IMR-90 (cell line): ENCODE results near the gene GM2A. TPM values are rescaled to one million over a fixed set of nuclear protein-coding genes. Genes with fewer than 3 reads are reported as not detected.

Source experiments
- ATAC-seq: fragments of 200-7000 bp; cut with Tn5 transposase; 2 replicates; pipeline ENCODE4 v1.9.1; 2020; ENCODE audit warnings: low read depth, mild to moderate bottlenecking, moderate library complexity
- BruUV-seq: library from RNA; stranded (reverse); fragments of 400-500 nt; replicated peaks from 2 replicates; lab custom pipeline; 2021; lab: Mats Ljungman, UMichigan
- CTCF ChIA-PET: fragments of 300-600 bp; formaldehyde crosslinking; extraction: SDS; loops from one replicate; lab custom pipeline; 2021; ENCODE audit warnings: antibody characterized with exemption; lab: Yijun Ruan, JAX
- POLR2A ChIA-PET: fragments of 300-600 bp; sonication (Branson Sonifier 250); formaldehyde crosslinking; loops from one replicate; lab custom pipeline; 2022; ENCODE audit warnings: antibody characterized with exemption; ENCODE audit not compliant: unreplicated experiment; lab: Charles Lee
- DNase-seq: peaks from one replicate; pipeline ENCODE4 v3.0.0; 2013
- H2AFZ ChIP-seq: replicated peaks from 2 replicates; pipeline ENCODE3; 2013; ENCODE audit warnings: low read length, mild to moderate bottlenecking; ENCODE audit not compliant: poor library complexity
- H2AK5ac ChIP-seq: 2 replicates; pipeline ENCODE4 v1.6.1; 2013; ENCODE audit warnings: low read depth, low read length, inconsistent platforms
- H2AK9ac ChIP-seq: replicated peaks from 2 replicates; pipeline ENCODE3; 2013; ENCODE audit warnings: mild to moderate bottlenecking, low read depth, low read length, moderate library complexity; ENCODE audit not compliant: poor library complexity
- H2BK120ac ChIP-seq: 2 replicates; pipeline ENCODE4 v1.6.1; 2013; ENCODE audit warnings: low read depth, low read length, inconsistent platforms
- H2BK15ac ChIP-seq: 3 replicates; pipeline ENCODE4 v1.6.1; 2013; ENCODE audit warnings: low read depth, low read length, inconsistent platforms
- H2BK20ac ChIP-seq: 2 replicates; pipeline ENCODE4 v1.6.1; 2013; ENCODE audit warnings: low read depth, mild to moderate bottlenecking, inconsistent platforms, low read length, moderate library complexity
- H2BK5ac ChIP-seq: 2 replicates; pipeline ENCODE4 v1.6.1; 2013; ENCODE audit warnings: mild to moderate bottlenecking, low read depth, low read length, inconsistent platforms; ENCODE audit not compliant: poor library complexity, severe bottlenecking
- H3K14ac ChIP-seq: replicated peaks from 2 replicates; pipeline ENCODE4 v1.6.1; 2013; ENCODE audit warnings: low read depth, low read length, inconsistent platforms
- H3K18ac ChIP-seq: 2 replicates; pipeline ENCODE4 v1.6.1; 2013; ENCODE audit warnings: low read depth, low read length, control low read depth
- H3K23ac ChIP-seq: 2 replicates; pipeline ENCODE4 v1.6.1; 2013; ENCODE audit warnings: low read depth, low read length, inconsistent platforms
- H3K27ac ChIP-seq: 2 replicates; pipeline ENCODE4 v1.5.1; 2013; ENCODE audit warnings: mild to moderate bottlenecking, control low read depth, low read length; ENCODE audit not compliant: insufficient read depth
- H3K27me3 ChIP-seq: 2 replicates; pipeline ENCODE4 v1.6.1; 2013; ENCODE audit warnings: low read length; ENCODE audit not compliant: control insufficient read depth, insufficient read depth
- H3K36me3 ChIP-seq: 2 replicates; pipeline ENCODE4 v1.6.1; 2013; ENCODE audit warnings: low read length, mixed read lengths; ENCODE audit not compliant: control insufficient read depth, insufficient read depth
- H3K4ac ChIP-seq: 2 replicates; pipeline ENCODE4 v1.6.1; 2013; ENCODE audit warnings: low read depth, low read length, inconsistent platforms
- H3K4me1 ChIP-seq: 2 replicates; pipeline ENCODE4 v1.6.1; 2013; ENCODE audit warnings: low read length, mixed read lengths; ENCODE audit not compliant: control insufficient read depth, insufficient read depth
- H3K4me2 ChIP-seq: 2 replicates; pipeline ENCODE4 v1.6.1; 2013; ENCODE audit warnings: low read depth, mild to moderate bottlenecking, control low read depth, low read length, moderate library complexity
- H3K4me3 ChIP-seq: 2 replicates; pipeline ENCODE4 v1.5.1; 2013; ENCODE audit warnings: low read depth, mild to moderate bottlenecking, control low read depth, low read length, moderate library complexity; ENCODE audit not compliant: insufficient read depth
- H3K56ac ChIP-seq: 2 replicates; pipeline ENCODE4 v1.6.1; 2013; ENCODE audit warnings: low read length, inconsistent platforms; ENCODE audit not compliant: insufficient read depth; ENCODE audit errors: extremely low read depth
- H3K79me1 ChIP-seq, 2 experiments: 2 replicates each; pipeline ENCODE4 v1.6.1; 2013; ENCODE audit warnings: low read length in 2 of 2, inconsistent platforms in 1 of 2, low read depth in 1 of 2
- H3K9ac ChIP-seq: 2 replicates; pipeline ENCODE4 v1.6.1; 2013; ENCODE audit warnings: low read depth, low read length, control low read depth
- H3K9me1 ChIP-seq: 2 replicates; pipeline ENCODE4 v1.6.1; 2013; ENCODE audit warnings: low read length, inconsistent platforms; ENCODE audit not compliant: insufficient read depth
- H3K9me3 ChIP-seq: 2 replicates; pipeline ENCODE4 v1.6.1; 2013; ENCODE audit warnings: low read length; ENCODE audit not compliant: control insufficient read depth, insufficient read depth
- H4K20me1 ChIP-seq: 2 replicates; pipeline ENCODE4 v1.6.1; 2013; ENCODE audit warnings: low read length, inconsistent platforms; ENCODE audit not compliant: insufficient read depth
- H4K5ac ChIP-seq: 2 replicates; pipeline ENCODE4 v1.6.1; 2013; ENCODE audit warnings: mild to moderate bottlenecking, low read depth, low read length, control low read depth
- H4K8ac ChIP-seq, 2 experiments: 2 replicates each; pipeline ENCODE4 v1.6.1; 2013; ENCODE audit warnings: low read depth in 2 of 2, low read length in 2 of 2, control low read depth in 1 of 2, inconsistent platforms in 1 of 2
- H4K91ac ChIP-seq: 2 replicates; pipeline ENCODE4 v1.6.1; 2013; ENCODE audit warnings: low read depth, low read length, inconsistent platforms; ENCODE audit not compliant: insufficient read depth
- BHLHE40 ChIP-seq: fragments of 150-350 bp; IDR thresholded peaks from 2 replicates; pipeline ENCODE4 v1.6.1; 2016; ENCODE audit warnings: mild to moderate bottlenecking, low read depth, low read length
- CEBPB ChIP-seq: IDR thresholded peaks from 2 replicates; pipeline ENCODE4 v1.6.1; 2012; ENCODE audit warnings: low read depth, low read length, improper control_type of control experiment
- CHD1 ChIP-seq: IDR thresholded peaks from 2 replicates; pipeline ENCODE4 v1.6.1; 2012; ENCODE audit warnings: low read depth, low read length, improper control_type of control experiment
- ELK1 ChIP-seq: fragments of 150-350 bp; IDR thresholded peaks from 2 replicates; pipeline ENCODE4 v1.6.1; 2016; ENCODE audit warnings: low read depth, mild to moderate bottlenecking, low read length, moderate library complexity, borderline replicate concordance
- FOS ChIP-seq: fragments of 150-350 bp; IDR thresholded peaks from 2 replicates; pipeline ENCODE4 v1.6.1; 2016; ENCODE audit warnings: low read depth, low read length
- MAFK ChIP-seq: IDR thresholded peaks from 2 replicates; pipeline ENCODE4 v1.6.1; 2012; ENCODE audit warnings: low read depth, low read length, improper control_type of control experiment
- MAZ ChIP-seq: IDR thresholded peaks from 2 replicates; pipeline ENCODE4 v1.6.1; 2012; ENCODE audit warnings: low read depth, mild to moderate bottlenecking, low read length, improper control_type of control experiment, moderate library complexity, borderline replicate concordance
- MXI1 ChIP-seq: IDR thresholded peaks from 2 replicates; pipeline ENCODE4 v1.6.1; 2012; ENCODE audit warnings: low read depth, mild to moderate bottlenecking, low read length, moderate library complexity, borderline replicate concordance
- NFE2L2 ChIP-seq: fragments of 150-350 bp; IDR thresholded peaks from 2 replicates; pipeline ENCODE4 v1.6.1; 2016; ENCODE audit warnings: low read depth, mild to moderate bottlenecking, low read length
- POLR2A ChIP-seq: IDR thresholded peaks from 2 replicates; pipeline ENCODE4 v1.6.1; 2012; ENCODE audit warnings: mild to moderate bottlenecking, low read depth, low read length
- RAD21 ChIP-seq: IDR thresholded peaks from 2 replicates; pipeline ENCODE4 v1.6.1; 2012; ENCODE audit warnings: low read length, improper control_type of control experiment
- RCOR1 ChIP-seq: IDR thresholded peaks from 2 replicates; pipeline ENCODE4 v1.6.1; 2012; ENCODE audit warnings: mild to moderate bottlenecking, low read length, improper control_type of control experiment; ENCODE audit not compliant: insufficient replicate concordance
- SMC3 ChIP-seq: fragments of 150-350 bp; IDR thresholded peaks from 2 replicates; pipeline ENCODE4 v1.6.1; 2016; ENCODE audit warnings: low read depth, mild to moderate bottlenecking, antibody characterized with exemption, low read length, moderate library complexity
- USF2 ChIP-seq: fragments of 150-350 bp; IDR thresholded peaks from 2 replicates; pipeline ENCODE4 v1.6.1; 2017; ENCODE audit warnings: mild to moderate bottlenecking, antibody characterized with exemption, low read length, low read depth
- WGBS, 2 experiments: methylation state at CpG; one replicate each; pipeline versions ENCODE4 v1.1.5 to v1.1.7; 2013; ENCODE audit warnings: missing lambda C conversion rate in 2 of 2; ENCODE audit not compliant: insufficient read length in 1 of 2; ENCODE audit errors: extremely low coverage in 2 of 2; 5-methylcytosine and 5-hydroxymethylcytosine counted together
- dilution Hi-C: fragments of 300-500 bp; cut with HindIII; formaldehyde crosslinking; loops from one replicate; pipeline ENCODE4 v1.14.3; 2018; ENCODE audit warnings: low sequenced_read_pairs; ENCODE audit not compliant: unreplicated experiment
- in situ Hi-C: fragments of 300-500 bp; cut with MboI; formaldehyde crosslinking; loops from 3 replicates; pipeline ENCODE4 v1.14.3; 2019; ENCODE audit warnings: low sequenced_read_pairs, inconsistent platforms, mixed read lengths
- intact Hi-C: fragments of 100-400 bp; cut with micrococcal nuclease; formaldehyde crosslinking; loops from 2 replicates; pipeline ENCODE4 v1.10.0; 2022
- polyA plus RNA-seq, 3 experiments: library from polyadenylated mRNA; depleted of rRNA; stranded (reverse); fragments of >200 nt; gene quantifications; 2 replicates each; pipeline ENCODE4 v1.2.3, GENCODE V29; 2012; ENCODE audit warnings: low replicate concordance in 1 of 3
- total RNA-seq: library from RNA; depleted of rRNA; stranded (reverse); fragments of >200 nt; gene quantifications from 2 replicates; pipeline ENCODE4 v1.2.3, GENCODE V29; 2012

Gene GM2A
- total and polyA plus RNA-seq, 2 of the 4 experiments (the other 2 are of a cell fraction), result 13.8 to 18.5 TPM

DNA sequence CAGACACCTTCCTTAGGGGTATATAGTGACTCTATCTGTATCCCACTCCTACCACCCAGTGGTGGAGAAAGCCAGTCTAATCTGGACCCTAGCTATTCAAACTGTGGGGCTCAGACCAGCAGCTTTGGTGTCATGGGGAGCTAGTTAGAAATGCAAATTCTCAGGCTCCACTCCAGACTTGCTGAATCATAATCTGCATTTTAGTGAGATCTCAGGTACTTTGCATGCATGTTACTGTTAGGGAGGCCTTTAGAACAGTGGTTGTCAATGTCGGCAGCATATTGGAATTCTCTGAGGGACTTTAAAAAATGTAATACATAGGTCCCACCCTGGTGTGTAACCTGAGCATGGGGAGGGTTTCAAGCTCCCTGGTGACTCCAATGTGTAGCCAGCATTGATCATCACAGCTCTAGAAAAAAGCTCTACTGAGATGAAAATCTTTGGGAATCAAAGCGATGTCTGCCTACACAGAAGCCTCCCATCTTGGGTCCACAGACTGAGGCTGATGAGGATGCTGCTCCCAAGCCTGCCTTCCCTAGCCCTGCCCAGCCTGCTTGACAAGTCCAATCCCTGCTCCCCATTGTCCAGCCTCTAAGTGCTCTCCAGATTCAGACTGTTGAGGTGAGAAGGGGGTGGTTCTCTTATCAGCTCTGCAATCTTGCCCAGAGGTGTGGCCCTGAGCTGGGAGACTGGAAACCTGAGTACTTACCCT lies 11.9 kb upstream of the GM2A start:
- Histone ChIP-seq H3K18ac (no peak overlapping the region), H3K9ac (no peak overlapping the region), H2BK20ac (no peak overlapping the region), H3K14ac (no peak overlapping the region), H3K4me1 (no peaks in the 10 kb centered on the region), H3K4me3 (no peak overlapping the region), H3K36me3 (no peaks in the 10 kb centered on the region), H2AFZ (peak overlapping the region; percentile 32), H3K4me2 (no peak overlapping the region), H2BK120ac (no peak overlapping the region), H4K91ac (no peak overlapping the region), H3K9me3 (no peaks in the 10 kb centered on the region), H3K27ac (no peak overlapping the region), H2AK5ac (no peak overlapping the region), H3K56ac (no peak overlapping the region), H4K20me1 (no peaks in the 10 kb centered on the region), H3K9me1 (no peaks in the 10 kb centered on the region), H2BK15ac (no peak overlapping the region), H3K79me1 (no peaks in the 10 kb centered on the region), H3K4ac (no peak overlapping the region), H2BK5ac (no peak overlapping the region), H3K23ac (no peak overlapping the region), H4K8ac (no peak overlapping the region), H3K27me3 (peaks cover 26% of the 10 kb centered on the region), H4K5ac (no peak overlapping the region), H2AK9ac (no peak overlapping the region)
- dilution Hi-C loops (no loop called here), intact Hi-C loops (no loop called here), in situ Hi-C loops (no loop called here)
- WGBS, 2 experiments, result no CpG with 5 or more reads among the region's 2 CpGs
- DNase-seq (no peak), ATAC-seq (no peak)
- ChIA-PET POLR2A (no interaction called here), CTCF (interaction anchor here (0.7 kb wide), 1 partner anchor 73 kb away, joined by 4 read pairs; no protein-coding TSS in a partner anchor)
- no peak for TF ChIP-seq CHD1
- TF ChIP-seq RCOR1, result no peak
- TF ChIP-seq FOS, result no peak
- TF ChIP-seq SMC3, result no peak
- no peak for TF ChIP-seq POLR2A
- no peak for TF ChIP-seq CEBPB
- TF ChIP-seq ELK1, result no peak
- TF ChIP-seq NFE2L2, result no peak
- no peak for TF ChIP-seq USF2
- no peak for TF ChIP-seq MXI1
- TF ChIP-seq BHLHE40, result no peak
- no peak for TF ChIP-seq RAD21
- no peak for TF ChIP-seq MAFK
- no peak for TF ChIP-seq MAZ
- no TSS peak for BruUV-seq
